Measurements from ENCODE around the gene CYP1A2. TPM values are rescaled to one million over a fixed set of nuclear protein-coding genes. Genes with fewer than 3 reads are reported as not detected.

The CYP1A2 gene
- under 1 TPM in 1 of 4 donors, not detected in 3; 0.37 TPM for total RNA-seq

GRCh38 chr15:74748322-74748946, at the start of gene CYP1A2:
TSS of gene CYP1A2 (plus strand) at chr15:74748845. CDS start at chr15:74749739, 894 bp downstream.
- ATAC-seq (ENCODE audit: low FRiP score): no peak
- no peak for DNase-seq (ENCODE audit: low spot score)
- TF ChIP-seq CTCF (IDR thresholded peaks at IDR 0.05): no peak

DNA sequence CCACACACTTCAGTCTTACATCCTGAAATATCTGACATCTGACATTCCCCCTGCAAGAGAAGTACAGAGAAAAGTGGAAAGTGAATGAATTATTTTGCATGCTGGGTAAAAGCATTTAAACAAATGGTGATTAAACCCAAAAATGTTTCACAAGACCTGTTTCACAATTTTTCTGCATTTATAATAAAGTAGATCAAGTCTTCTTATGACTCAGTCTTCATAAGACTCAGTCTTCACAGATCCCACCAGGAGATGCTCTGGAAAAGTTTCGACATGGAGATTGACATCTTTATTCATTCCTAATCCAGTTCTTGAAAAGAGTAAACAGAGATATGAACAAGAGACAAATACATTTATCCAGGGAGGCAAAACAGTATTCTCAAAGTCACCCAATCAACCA, 39.6 kb upstream of the CYP1A2 start:
- TF ChIP-seq CTCF (IDR thresholded peaks at IDR 0.05): no peak
- ATAC-seq (ENCODE audit: low FRiP score) (no peak), DNase-seq (ENCODE audit: low spot score) (no peak)

DNA sequence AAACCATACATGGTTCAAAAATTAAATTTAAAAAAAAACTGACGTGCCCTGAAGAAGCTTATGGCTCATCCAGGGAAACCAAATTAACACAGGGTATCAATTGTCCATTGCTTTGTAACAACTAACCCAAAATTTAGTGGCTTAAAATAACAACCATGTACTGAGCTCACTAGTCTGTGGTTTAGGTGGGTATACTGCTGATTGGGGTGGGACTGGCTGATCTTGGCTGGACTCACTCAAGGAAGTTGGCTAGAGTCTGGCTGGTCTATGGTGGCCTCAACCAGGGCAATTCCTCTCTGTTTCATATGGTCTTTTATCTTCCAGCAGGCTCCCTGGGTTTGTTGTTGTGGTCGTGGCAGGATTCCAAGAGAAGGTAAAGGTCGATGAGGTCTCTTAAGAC, 38.8 kb upstream of the CYP1A2 start:
- DNase-seq (ENCODE audit: low spot score): no peak
- ATAC-seq (ENCODE audit: low FRiP score): no peak
- no peak for TF ChIP-seq CTCF (IDR thresholded peaks at IDR 0.05)

GRCh38 chr15:74710319-74711094, 38.1 kb upstream of the CYP1A2 start:
- no peak for ATAC-seq (ENCODE audit: low FRiP score)
- TF ChIP-seq CTCF (IDR thresholded peaks at IDR 0.05): no peak

DNA sequence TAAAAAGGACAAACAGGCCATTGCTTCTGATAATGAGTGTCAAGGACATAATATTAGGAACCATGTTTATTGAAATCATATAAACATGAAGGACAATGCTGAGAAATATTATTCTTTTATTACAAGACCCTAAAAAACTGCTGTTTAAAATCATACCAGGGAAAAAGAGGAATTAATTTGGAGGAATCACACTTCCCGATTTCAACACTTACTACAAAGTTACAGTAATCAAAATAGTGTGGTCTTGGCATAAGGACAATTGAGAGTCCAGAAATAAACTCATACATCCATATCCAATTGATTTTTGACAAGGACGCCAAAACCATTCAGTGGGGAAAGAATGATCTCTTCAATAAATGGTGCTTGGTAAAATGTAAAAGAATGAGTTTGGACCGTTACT, 36.3 kb upstream of the CYP1A2 start:
- no peak for TF ChIP-seq CTCF (IDR thresholded peaks at IDR 0.05)
- no peak for DNase-seq (ENCODE audit: low spot score)
- no peak for ATAC-seq (ENCODE audit: low FRiP score)

More at GRCh38 chr15:74710319-74711094, 38.1 kb upstream of the CYP1A2 start:
- DNase-seq (ENCODE audit: low spot score): no peak

- DNase-seq (ENCODE audit: low spot score) (no peak), ATAC-seq (ENCODE audit: low FRiP score) (no peak)
- no peak for TF ChIP-seq CTCF (IDR thresholded peaks at IDR 0.05)
Observed at GRCh38 chr15:74716651-74717050, 32.0 kb upstream of the CYP1A2 start.

DNA sequence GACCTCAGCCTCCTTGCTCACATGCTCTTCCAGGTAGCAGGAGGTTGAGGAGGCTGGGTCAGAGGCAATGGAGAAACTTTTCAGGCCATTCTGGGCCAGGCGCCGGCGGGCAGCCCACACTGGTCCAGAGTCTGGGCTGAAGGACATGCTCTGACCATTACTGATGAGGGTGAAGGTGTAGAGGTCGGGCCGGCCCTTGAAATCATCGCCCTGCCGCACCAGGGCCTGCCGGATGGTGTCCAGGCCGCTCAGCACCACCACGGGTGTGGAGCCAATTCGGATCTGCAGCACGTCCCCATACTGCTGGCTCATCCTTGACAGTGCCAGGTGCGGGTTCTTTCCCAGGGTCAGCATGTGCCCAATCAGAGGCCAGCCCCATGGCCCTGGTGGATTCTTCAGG, 26.1 kb upstream of the CYP1A2 start:
- DNase-seq (ENCODE audit: low spot score): no peak
- no peak for ATAC-seq (ENCODE audit: low FRiP score)
- TF ChIP-seq CTCF (IDR thresholded peaks at IDR 0.05): no peak

Measured in omental fat pad (tissue), 4 donors.